ENCODE data around the gene SETDB2.
"Not testable (repeated sequence)": the region's sequence is repeated elsewhere in the genome, so short reads cannot be mapped to it uniquely, and the experiment has no call there.

SETDB2 gene

DNA sequence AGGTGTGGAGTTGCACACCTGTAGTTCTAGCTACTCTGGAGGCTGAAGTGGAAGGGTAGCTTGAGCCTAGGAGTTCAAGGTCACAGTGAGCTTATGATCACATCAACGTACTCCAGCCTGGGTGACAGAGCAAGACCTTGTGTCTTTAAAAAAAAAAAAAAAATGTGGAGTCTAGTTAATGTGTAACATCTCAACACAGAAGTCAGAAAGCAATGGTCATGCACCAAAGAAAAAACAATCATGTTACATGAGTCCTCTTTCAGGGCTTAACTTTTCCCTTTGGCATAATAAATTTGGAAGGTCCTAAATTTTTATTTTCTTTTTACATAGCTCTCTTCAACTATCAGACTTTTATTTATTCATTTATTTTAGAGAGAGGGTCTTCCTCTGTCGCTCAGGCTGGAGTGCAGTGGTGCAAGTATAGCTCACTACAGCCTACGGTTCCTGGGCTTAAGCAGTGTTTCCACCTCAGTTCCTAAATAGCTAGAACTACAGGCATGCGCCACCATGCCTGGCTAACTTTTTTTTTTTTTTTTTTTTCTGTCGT lies 22.3 kb downstream of the SETDB2 start:
- no peak for DNase-seq (ENCODE audit: low read depth, low spot score)

GRCh38 chr13:49472186-49472585 lies 28.1 kb downstream of the SETDB2 start:
- DNase-seq (ENCODE audit: low read depth, low spot score): peak; percentile 39

DNA sequence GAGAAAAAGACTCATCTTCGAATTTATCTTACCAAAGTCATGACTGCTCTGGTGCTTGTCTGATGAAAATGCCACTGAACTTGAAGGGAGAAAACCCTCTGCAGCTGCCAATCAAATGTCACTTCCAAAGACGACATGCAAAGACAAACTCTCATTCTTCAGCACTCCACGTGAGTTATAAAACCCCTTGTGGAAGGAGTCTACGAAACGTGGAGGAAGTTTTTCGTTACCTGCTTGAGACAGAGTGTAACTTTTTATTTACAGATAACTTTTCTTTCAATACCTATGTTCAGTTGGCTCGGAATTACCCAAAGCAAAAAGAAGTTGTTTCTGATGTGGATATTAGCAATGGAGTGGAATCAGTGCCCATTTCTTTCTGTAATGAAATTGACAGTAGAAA lies 32.5 kb downstream of the SETDB2 start:
- DNase-seq (ENCODE audit: low read depth, low spot score): no peak

DNA sequence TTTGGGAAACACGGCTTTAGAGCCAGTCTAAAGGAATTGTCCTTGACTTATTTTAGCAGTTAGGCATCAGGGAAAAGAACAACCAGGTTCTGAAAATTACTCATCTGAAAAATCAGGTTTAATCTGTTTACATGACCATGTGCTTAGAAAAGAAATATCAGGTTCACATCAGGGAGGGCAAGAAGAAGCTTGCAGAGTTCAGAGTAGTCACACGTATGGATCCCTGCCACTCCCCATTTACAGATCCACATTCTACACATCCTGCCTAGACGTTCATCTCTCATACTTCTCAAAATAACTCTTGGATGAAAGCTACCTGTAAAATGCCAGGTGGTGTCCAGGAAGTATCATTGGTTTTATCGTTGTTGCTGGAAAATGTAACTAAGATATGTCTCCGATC lies 37.7 kb downstream of the SETDB2 start:
- no peak for DNase-seq (ENCODE audit: low read depth, low spot score)

DNA sequence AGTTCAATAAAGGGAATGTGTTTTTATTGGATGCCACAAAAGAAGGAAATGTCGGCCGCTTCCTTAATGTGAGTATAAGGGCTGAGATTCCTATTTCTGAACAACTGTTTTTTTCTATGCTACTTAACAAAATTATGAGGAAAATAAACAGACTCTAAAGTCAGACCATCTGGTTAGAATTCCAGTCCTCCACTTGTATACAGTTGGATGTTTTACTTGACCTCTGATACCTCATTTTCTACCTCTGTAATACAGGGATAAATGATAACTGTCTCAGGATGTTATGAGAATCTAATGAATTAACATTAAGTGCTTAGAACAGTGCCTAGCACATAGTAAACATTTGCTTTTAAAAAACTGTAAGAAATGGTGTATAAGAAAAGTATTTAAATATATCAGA lies 44.5 kb downstream of the SETDB2 start:
- DNase-seq (ENCODE audit: low read depth, low spot score): no peak

- no peak for DNase-seq (ENCODE audit: low read depth, low spot score)
Observed at GRCh38 chr13:49494645-49495044, 50.6 kb downstream of the SETDB2 start.

- DNase-seq (ENCODE audit: low read depth, low spot score): peak; percentile 85
Observed at GRCh38 chr13:49495783-49496762, 52.0 kb downstream of the SETDB2 start, which contains the start of gene PHF11. Gene PHF11 (plus strand): TSS chr13:49495953. CDS start chr13:49496002, 49 bp downstream.

GRCh38 chr13:49496837-49497236 lies 52.8 kb downstream of the SETDB2 start:
- DNase-seq (ENCODE audit: low read depth, low spot score): not testable (repeated sequence)

- DNase-seq (ENCODE audit: low read depth, low spot score): no peak
Observed at GRCh38 chr13:49497272-49497671, 53.2 kb downstream of the SETDB2 start.

DNA sequence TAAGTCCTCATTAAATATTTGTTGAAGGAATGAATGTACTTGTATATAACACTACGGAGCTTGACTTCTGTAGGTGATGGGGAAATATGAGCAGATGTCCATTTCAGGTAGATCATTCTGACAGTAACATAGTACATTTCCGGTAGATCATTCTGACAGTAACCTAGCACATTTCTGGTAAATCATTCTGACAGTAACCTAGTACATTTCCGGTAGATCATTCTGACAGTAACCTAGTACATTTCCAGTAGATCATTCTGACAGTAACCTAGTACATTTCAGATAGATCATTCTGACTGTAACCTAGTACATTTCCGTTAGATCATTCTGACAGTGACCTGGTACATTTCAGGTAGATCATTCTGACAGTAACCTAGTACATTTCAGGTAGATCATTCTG lies 54.1 kb downstream of the SETDB2 start:
- no peak for DNase-seq (ENCODE audit: low read depth, low spot score)

GRCh38 chr13:49499889-49500660 lies 56.0 kb downstream of the SETDB2 start:
- DNase-seq (ENCODE audit: low read depth, low spot score): peak; percentile 67

GRCh38 chr13:49502954-49503353 lies 58.9 kb downstream of the SETDB2 start:
- no peak for DNase-seq (ENCODE audit: low read depth, low spot score)

- DNase-seq (ENCODE audit: low read depth, low spot score): no peak
Observed at GRCh38 chr13:49503951-49504350, 59.9 kb downstream of the SETDB2 start.

GRCh38 chr13:49512578-49512977 lies 68.5 kb downstream of the SETDB2 start:
- no peak for DNase-seq (ENCODE audit: low read depth, low spot score)

DNA sequence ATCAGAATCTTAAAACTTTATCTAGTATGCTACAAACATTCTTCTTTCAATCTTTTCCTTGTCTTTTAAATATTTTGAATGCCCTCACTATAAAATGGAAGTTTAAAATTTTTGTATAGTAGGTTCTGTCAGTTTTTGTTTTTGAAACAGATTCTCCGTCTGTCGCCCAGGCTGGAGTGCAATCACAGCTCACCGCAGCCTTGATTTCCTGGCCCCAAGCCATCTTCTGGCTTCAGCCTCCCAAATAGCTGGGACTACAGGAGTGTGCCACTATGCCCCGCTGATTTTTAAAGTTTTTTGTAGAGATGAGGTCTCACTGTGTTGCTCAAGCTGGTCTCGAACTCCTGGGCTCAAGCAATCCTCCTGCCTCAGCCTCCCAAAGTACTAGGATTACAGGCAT lies 72.4 kb downstream of the SETDB2 start:
- DNase-seq (ENCODE audit: low read depth, low spot score): peak; percentile 39

DNA sequence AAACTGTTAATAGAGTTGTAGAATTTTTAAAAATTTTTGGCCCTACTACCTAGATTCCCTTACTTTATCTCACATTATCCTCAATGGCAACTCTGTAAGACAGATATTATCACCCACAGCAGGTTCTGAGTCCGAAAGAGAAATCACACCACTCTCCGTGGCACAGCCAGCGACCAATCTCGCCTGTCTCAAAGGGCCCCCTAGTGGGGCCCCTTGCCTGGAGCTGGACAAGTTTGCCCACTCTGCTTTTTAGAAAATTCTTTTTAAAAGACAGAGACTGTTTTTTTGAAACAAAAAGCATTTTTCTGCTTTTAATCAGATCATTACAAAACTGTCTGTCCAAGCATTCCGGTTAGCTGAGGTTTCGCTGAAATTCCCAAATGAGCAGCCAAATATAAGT lies 73.4 kb downstream of the SETDB2 start:
- no peak for DNase-seq (ENCODE audit: low read depth, low spot score)

DNA sequence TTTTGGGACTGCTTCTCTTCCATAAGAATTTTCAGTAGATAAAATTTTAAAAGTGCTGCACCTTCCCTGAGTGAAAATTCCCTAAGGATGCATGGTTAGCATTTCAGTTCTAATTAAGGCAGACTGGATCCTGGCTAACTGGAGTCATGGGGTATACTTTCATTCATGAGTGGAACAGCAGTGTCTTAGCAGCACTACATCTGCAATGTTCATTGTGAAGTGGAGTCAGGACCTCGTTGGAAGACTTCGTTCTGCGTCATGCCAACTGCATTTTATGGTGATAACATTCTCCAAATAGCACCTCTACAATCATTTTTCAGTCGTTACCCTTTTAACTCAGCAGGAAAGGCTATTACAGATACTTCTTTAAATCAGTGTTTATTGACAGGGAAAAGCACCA lies 77.2 kb downstream of the SETDB2 start:
- DNase-seq (ENCODE audit: low read depth, low spot score): no peak

DNA sequence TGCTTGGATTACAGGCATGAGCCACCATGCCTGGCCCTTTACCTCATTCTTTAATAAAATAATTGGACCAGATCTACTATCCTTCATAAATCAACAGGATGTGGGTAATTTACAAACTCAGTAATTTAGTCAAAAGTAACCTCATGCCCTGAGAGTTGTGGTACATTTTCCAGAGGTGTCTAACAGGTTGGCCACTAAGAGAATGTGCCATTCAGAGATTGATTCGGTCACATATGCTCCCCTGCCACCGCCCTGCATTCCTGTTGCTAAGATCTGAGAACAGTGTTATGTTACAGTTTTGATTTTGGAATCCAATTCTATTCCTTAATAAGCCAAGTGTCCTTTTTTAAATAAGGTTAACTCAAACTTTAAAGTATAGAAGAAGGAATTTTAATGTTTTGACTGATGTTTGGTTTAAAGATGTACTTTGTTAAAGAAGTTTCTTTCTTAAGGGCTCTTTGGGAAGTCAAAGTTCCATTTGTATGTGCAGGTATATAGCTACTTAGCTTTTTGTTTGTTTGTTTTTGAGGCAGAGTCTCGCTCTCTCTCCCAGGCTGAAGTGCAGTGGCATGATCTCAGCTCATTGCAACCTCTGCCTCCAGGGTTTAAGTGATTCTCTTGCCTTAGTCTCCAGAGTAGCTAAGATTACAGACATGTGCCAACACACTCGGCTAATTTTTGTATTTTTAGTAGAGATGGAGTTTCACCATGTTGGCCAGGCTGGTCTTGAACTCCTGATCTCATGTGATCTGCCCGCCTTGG lies 80.8 kb downstream of the SETDB2 start:
- DNase-seq (ENCODE audit: low read depth, low spot score): no peak

GRCh38 chr13:49527123-49527522 lies 83.0 kb downstream of the SETDB2 start:
- no peak for DNase-seq (ENCODE audit: low read depth, low spot score)

GRCh38 chr13:49528161-49528560 lies 84.1 kb downstream of the SETDB2 start:
- no peak for DNase-seq (ENCODE audit: low read depth, low spot score)

DNA sequence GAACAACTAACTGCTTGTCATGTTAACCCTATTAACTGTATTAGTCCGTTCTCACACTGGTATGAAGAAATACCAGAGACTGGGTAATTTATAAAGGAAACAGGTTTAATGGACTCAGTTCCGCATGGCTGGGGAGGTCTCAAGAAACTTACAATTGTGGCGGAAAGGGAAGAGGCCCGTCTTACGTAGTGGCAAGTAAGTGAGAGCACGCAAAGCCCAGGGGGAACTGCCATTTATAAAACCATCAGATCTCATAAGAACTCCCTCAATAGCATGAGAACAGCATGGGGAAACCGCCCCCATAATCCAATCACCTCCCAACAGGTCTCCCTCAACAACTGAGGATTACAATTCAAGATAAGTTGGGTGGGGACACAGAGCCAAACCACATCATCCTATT lies 86.4 kb downstream of the SETDB2 start:
- no peak for DNase-seq (ENCODE audit: low read depth, low spot score)

GRCh38 chr13:49532593-49532992 lies 88.5 kb downstream of the SETDB2 start:
- DNase-seq (ENCODE audit: low read depth, low spot score): no peak

All from astrocyte of the hippocampus (primary cell).